ENCODE data around the gene TOM1L2.
"Not testable (repeated sequence)": the region's sequence is repeated elsewhere in the genome, so short reads cannot be mapped to it uniquely, and the experiment has no call there.

DNA sequence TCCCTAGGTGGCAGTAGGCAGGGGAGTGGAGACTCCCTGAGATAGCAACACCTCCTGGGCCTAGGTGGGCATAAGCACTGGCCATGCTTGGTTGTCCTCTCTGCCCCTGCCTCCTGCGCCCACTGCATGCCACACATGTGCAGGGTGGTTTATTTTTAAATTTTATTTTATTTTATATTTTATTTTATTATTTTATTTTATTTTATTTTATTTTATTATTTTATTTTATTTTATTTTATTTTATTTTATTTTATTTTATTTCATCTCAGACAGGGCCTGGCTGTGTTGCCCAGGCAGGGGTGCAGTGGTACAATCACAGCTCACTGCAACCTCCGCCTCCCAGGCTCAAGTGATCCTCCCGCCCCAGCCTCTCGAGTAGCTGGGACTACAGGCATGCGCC, 164.0 kb downstream of the TOM1L2 start:
- TF ChIP-seq BHLHE40 (IDR thresholded peaks at IDR 0.05; ENCODE audit: low read depth, low read length); RAD21 (IDR thresholded peaks at IDR 0.05; ENCODE audit: low read length); POLR2A (IDR thresholded peaks at IDR 0.05; ENCODE audit: low read depth, low read length); ELK1 (IDR thresholded peaks at IDR 0.05; ENCODE audit: borderline replicate concordance, low read depth, low read length); RFX5 (IDR thresholded peaks at IDR 0.05; ENCODE audit: low read depth, low read length); MXI1 (IDR thresholded peaks at IDR 0.05; ENCODE audit: borderline replicate concordance, low read depth, low read length); SMC3 (IDR thresholded peaks at IDR 0.05; ENCODE audit: low read depth, low read length); CEBPB (IDR thresholded peaks at IDR 0.05; ENCODE audit: low read depth, low read length); MAFK (IDR thresholded peaks at IDR 0.05; ENCODE audit: low read depth, low read length); NFE2L2 (IDR thresholded peaks at IDR 0.05; ENCODE audit: low read depth, low read length); CHD1 (IDR thresholded peaks at IDR 0.05; ENCODE audit: low read depth, low read length): not testable (repeated sequence)
- TF ChIP-seq, protein P1, sequence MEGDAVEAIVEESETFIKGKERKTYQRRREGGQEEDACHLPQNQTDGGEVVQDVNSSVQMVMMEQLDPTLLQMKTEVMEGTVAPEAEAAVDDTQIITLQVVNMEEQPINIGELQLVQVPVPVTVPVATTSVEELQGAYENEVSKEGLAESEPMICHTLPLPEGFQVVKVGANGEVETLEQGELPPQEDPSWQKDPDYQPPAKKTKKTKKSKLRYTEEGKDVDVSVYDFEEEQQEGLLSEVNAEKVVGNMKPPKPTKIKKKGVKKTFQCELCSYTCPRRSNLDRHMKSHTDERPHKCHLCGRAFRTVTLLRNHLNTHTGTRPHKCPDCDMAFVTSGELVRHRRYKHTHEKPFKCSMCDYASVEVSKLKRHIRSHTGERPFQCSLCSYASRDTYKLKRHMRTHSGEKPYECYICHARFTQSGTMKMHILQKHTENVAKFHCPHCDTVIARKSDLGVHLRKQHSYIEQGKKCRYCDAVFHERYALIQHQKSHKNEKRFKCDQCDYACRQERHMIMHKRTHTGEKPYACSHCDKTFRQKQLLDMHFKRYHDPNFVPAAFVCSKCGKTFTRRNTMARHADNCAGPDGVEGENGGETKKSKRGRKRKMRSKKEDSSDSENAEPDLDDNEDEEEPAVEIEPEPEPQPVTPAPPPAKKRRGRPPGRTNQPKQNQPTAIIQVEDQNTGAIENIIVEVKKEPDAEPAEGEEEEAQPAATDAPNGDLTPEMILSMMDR (conservative IDR thresholded peaks at IDR 0.05; ENCODE audit: low read depth, low read length), result not testable (repeated sequence)

All from IMR-90 (cell line).